CD4-positive, CD25-positive, alpha-beta regulatory T cell (primary cell): ENCODE data around the gene CELSR1. TPM values are rescaled to one million over a fixed set of nuclear protein-coding genes. Genes with fewer than 3 reads are reported as not detected.

Source experiments
- ATAC-seq, 2 donors: fragments of 150-1000 bp; cut with Tn5 transposase; one replicate each; pipeline ENCODE4 v1.10.0; 2021; ENCODE audit warnings: low read depth in 2 of 2, moderate number of reproducible peaks in 2 of 2, moderate library complexity in 1 of 2
- DNase-seq, 3 donors: peaks; one replicate each; pipeline versions ENCODE4 v3.0.0 to v3.0.0-alpha.2; 2012 to 2022; ENCODE audit warnings: mixed read lengths in 1 of 3
- H3K27ac ChIP-seq: one replicate; pipeline ENCODE4 v1.7.0; 2013; ENCODE audit warnings: mild to moderate bottlenecking, low read length; ENCODE audit not compliant: insufficient read depth, poor library complexity, severe bottlenecking
- H3K27me3 ChIP-seq: one replicate; pipeline ENCODE4 v1.7.0; 2013; ENCODE audit warnings: low read length; ENCODE audit not compliant: control insufficient read depth, insufficient read depth
- H3K36me3 ChIP-seq: one replicate; pipeline ENCODE4 v1.7.0; 2013; ENCODE audit warnings: mild to moderate bottlenecking, low read length, moderate library complexity; ENCODE audit not compliant: control insufficient read depth, insufficient read depth
- H3K4me1 ChIP-seq: 2 replicates; pipeline ENCODE4 v1.7.0; 2013; ENCODE audit warnings: mild to moderate bottlenecking, low read length; ENCODE audit not compliant: insufficient read depth, control insufficient read depth, poor library complexity, severe bottlenecking
- H3K4me3 ChIP-seq: one replicate; pipeline ENCODE4 v1.7.0; 2013; ENCODE audit warnings: low read depth, mild to moderate bottlenecking, low read length, moderate library complexity
- H3K9me3 ChIP-seq, 2 experiments: 1 replicate in 1 of 2; 2 replicates in 1 of 2; pipeline ENCODE4 v1.7.0; 2013; ENCODE audit warnings: low read length in 2 of 2, mild to moderate bottlenecking in 1 of 2, moderate library complexity in 1 of 2; ENCODE audit not compliant: control insufficient read depth in 2 of 2
- H3K27ac Mint-ChIP-seq, 3 donors: one replicate each; pipeline ENCODE4 v1.8.0; 2020 to 2022; ENCODE audit warnings: mild to moderate bottlenecking in 3 of 3, mixed read lengths in 3 of 3, moderate library complexity in 2 of 3
- H3K27me3 Mint-ChIP-seq: one replicate; pipeline ENCODE4 v1.8.0; 2022; ENCODE audit warnings: mild to moderate bottlenecking, mixed read lengths
- H3K36me3 Mint-ChIP-seq: one replicate; pipeline ENCODE4 v1.8.0; 2020; ENCODE audit warnings: mixed read lengths
- H3K4me1 Mint-ChIP-seq, 4 donors: one replicate each; pipeline ENCODE4 v1.8.0; 2020 to 2022; ENCODE audit warnings: mixed read lengths in 4 of 4, mild to moderate bottlenecking in 1 of 4
- H3K4me3 Mint-ChIP-seq, 4 donors: one replicate each; pipeline ENCODE4 v1.8.0; 2020 to 2022; ENCODE audit warnings: mild to moderate bottlenecking in 4 of 4, mixed read lengths in 4 of 4, moderate library complexity in 3 of 4
- H3K9me3 Mint-ChIP-seq, 7 donors: one replicate each; pipeline ENCODE4 v1.8.0; 2020 to 2022; ENCODE audit warnings: mixed read lengths in 7 of 7, mild to moderate bottlenecking in 3 of 7, moderate library complexity in 2 of 7
- polyA plus RNA-seq, 4 donors: library from polyadenylated mRNA; unstranded; fragments of 300-500 nt; fragmentation: Illumina TruSeq; gene quantifications; one replicate each; pipeline ENCODE4 v1.2.3, GENCODE V29; 2021
- total RNA-seq: library from RNA; stranded (reverse); gene quantifications from one replicate; pipeline ENCODE4 v1.2.3, GENCODE V29; 2022

CELSR1 gene
- total and polyA plus RNA-seq, 5 donors from 2014 or later, result 0.10 to 1.4 (median 0.45) TPM; not detected in 1

- Histone ChIP-seq H3K4me3 (no peak overlapping the region), H3K27me3 (no peaks in the 10 kb centered on the region), H3K9me3 (no peaks in the 10 kb centered on the region), H3K4me1 (peaks cover 4% of the 10 kb centered on the region), H3K36me3 (no peaks in the 10 kb centered on the region), H3K27ac (no peak overlapping the region)
- H3K36me3 Mint-ChIP-seq, result no peaks in the 10 kb centered on the region
- H3K4me3 Mint-ChIP-seq, result no peak overlapping the region
- DNase-seq (no peak), ATAC-seq (no peak)
- H3K27ac Mint-ChIP-seq, result no peak overlapping the region
- no peaks in the 10 kb centered on the region for H3K27me3 Mint-ChIP-seq
- peaks cover 0 to 6% (median 1%) of the 10 kb centered on the region in 4 donors for H3K4me1 Mint-ChIP-seq
- H3K9me3 Mint-ChIP-seq, result peaks cover 0 to 7% (median 0%) of the 10 kb centered on the region in 7 donors
Observed at GRCh38 chr22:46364341-46365165, 172.9 kb downstream of the CELSR1 start.

DNA sequence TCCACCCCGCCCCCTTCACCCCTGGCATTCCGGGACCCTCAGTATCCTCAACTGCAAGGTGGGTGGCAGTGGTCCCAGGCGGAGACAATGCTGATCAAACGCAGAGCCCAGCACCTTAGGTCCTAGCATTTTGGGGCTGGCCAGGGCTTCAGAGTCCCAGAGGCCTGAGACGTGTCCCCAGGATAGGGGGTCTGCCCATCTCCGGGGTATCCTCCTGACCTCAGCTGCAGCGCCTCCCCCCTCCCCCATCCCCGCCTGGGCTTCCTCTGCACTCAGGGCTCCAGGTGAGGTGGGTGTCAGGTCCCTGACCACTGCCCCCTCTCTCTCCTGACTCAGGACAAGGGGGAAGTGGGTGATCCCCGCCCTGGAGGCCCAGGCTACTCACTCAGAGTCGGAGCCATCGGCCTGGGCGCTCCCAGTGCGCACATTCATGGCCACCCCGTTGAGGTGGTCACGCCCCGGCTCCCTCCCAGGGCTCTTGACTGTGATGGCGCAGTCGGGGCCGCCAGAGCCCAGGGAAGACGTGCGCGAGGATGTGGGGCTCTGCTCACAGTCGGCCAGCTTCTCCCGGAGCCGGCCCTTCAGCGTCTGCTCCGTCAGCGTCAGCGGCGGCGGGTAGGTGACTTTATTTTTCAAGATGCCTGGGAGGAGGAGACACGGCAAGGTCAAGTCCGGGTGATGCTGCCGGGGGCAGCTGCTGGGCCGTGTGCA is 173.7 kb downstream of the CELSR1 start:
- H3K27ac Mint-ChIP-seq, result no peak overlapping the region

DNA sequence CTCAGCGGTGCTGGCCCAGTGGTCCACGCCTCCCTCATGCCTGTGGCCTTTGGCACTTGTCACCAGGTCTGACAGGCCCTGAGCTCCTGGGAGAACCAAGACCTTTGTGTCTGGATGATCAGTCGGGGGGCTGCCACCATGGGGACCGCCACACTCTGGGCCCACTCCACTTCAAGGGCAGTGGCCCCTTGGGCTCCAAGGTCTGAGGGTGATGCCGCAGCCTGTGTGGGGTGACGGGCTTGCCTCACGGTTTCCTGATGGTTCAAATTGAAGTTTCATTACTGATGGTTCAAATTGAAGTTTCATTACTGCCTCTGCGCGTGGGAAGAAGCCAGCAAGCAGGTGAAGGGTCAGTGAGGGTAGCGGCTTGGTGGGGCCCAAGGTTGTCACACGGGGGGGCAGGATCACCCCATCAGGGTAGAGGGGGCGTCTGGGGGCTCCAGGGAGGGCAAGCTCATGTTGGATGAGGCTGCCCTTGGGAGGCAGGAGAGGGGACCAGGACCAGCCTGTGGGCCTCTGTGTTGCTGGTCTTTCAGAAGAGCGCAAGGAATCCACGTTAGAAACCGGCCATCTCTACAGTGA is 174.4 kb downstream of the CELSR1 start:
- Histone ChIP-seq H3K27me3 (no peaks in the 10 kb centered on the region), H3K4me1 (peaks cover 4% of the 10 kb centered on the region), H3K36me3 (no peaks in the 10 kb centered on the region), H3K4me3 (no peak overlapping the region), H3K9me3 (no peaks in the 10 kb centered on the region), H3K27ac (no peak overlapping the region)
- Mint-ChIP-seq H3K4me1 (peaks cover 0 to 8% (median 1%) of the 10 kb centered on the region in 4 donors), H3K9me3 (peaks cover 0 to 7% (median 0%) of the 10 kb centered on the region in 7 donors), H3K4me3 (no peak overlapping the region), H3K36me3 (no peaks in the 10 kb centered on the region), H3K27ac (peak overlapping the region in 1 of 3 donors; percentile 84), H3K27me3 (no peaks in the 10 kb centered on the region)
- DNase-seq (no peak), ATAC-seq (no peak)

More for the DNA sequence above, 173.7 kb downstream of the CELSR1 start:
- peaks cover 0 to 7% (median 0%) of the 10 kb centered on the region in 7 donors for H3K9me3 Mint-ChIP-seq
- no peak overlapping the region for H3K4me3 Mint-ChIP-seq
- ATAC-seq (no peak), DNase-seq (no peak)
- H3K27me3 Mint-ChIP-seq, result no peaks in the 10 kb centered on the region
- Histone ChIP-seq H3K9me3 (no peaks in the 10 kb centered on the region), H3K4me1 (peaks cover 4% of the 10 kb centered on the region), H3K36me3 (no peaks in the 10 kb centered on the region), H3K27ac (no peak overlapping the region), H3K27me3 (no peaks in the 10 kb centered on the region), H3K4me3 (no peak overlapping the region)
- H3K36me3 Mint-ChIP-seq, result no peaks in the 10 kb centered on the region
- H3K4me1 Mint-ChIP-seq, result peaks cover 0 to 8% (median 1%) of the 10 kb centered on the region in 4 donors

DNA sequence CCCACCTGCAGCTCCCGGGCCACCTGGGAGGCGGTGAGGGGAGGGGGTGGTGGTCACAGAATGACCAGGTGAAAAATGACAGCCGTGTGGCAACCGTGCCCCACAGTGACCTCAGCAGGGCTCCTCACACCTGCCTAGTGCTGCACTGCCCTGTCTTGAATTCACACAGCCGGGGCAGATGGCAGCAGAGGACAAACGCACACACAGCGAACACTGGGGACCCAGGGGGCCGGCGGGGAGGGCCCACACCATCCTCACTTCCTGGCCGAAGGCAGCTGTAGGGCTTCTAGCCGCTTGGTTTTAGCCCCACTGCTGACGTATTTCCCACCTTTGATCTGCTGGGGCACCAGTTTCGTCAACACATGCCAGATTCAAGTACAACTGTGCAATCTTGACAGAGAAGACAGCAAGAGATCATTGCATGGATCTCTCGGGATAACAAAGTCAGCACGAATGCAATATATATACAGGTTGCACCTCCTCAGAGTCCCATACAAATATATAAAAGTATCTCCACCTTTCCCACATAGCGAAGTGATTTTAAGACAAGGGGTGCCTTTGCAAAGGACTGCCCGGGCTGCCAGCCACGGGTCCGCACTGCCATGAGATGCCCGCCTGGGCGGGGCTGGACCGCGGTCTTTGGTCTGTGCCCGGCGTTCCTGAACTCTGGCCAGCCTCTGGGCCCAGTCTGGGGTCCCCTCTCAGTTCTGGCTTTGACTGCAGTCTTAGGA is 175.1 kb downstream of the CELSR1 start:
- Mint-ChIP-seq H3K4me1 (peaks cover 0 to 5% (median 1%) of the 10 kb centered on the region in 4 donors), H3K27ac (no peak overlapping the region), H3K4me3 (no peak overlapping the region), H3K36me3 (no peaks in the 10 kb centered on the region), H3K27me3 (no peaks in the 10 kb centered on the region), H3K9me3 (peaks cover 0 to 7% (median 0%) of the 10 kb centered on the region in 7 donors)
- H3K36me3 ChIP-seq, result peaks cover 2% of the 10 kb centered on the region
- no peaks in the 10 kb centered on the region for H3K27me3 ChIP-seq
- no peak for DNase-seq
- no peak overlapping the region for H3K4me3 ChIP-seq
- ATAC-seq, result no peak
- H3K4me1 ChIP-seq, result peaks cover 1% of the 10 kb centered on the region
- H3K27ac ChIP-seq, result no peak overlapping the region
- no peaks in the 10 kb centered on the region for H3K9me3 ChIP-seq

- peaks cover 6% of the 10 kb centered on the region for H3K36me3 ChIP-seq
- no peaks in the 10 kb centered on the region for H3K27me3 ChIP-seq
- no peak overlapping the region for H3K27ac ChIP-seq
- H3K4me3 Mint-ChIP-seq, result no peak overlapping the region
- H3K36me3 Mint-ChIP-seq, result no peaks in the 10 kb centered on the region
- H3K27me3 Mint-ChIP-seq, result no peaks in the 10 kb centered on the region
- H3K4me3 ChIP-seq, result no peak overlapping the region
- no peaks in the 10 kb centered on the region for H3K4me1 ChIP-seq
- H3K27ac Mint-ChIP-seq, result no peak overlapping the region
- H3K4me1 Mint-ChIP-seq, result peaks cover 0 to 5% (median 1%) of the 10 kb centered on the region in 4 donors
- no peak for DNase-seq
- ATAC-seq, result no peak
- no peaks in the 10 kb centered on the region for H3K9me3 ChIP-seq
- H3K9me3 Mint-ChIP-seq, result peaks cover 0 to 7% (median 0%) of the 10 kb centered on the region in 7 donors
Observed at GRCh38 chr22:46361826-46362202, 175.6 kb downstream of the CELSR1 start.

GRCh38 chr22:46360891-46361290 is 176.5 kb downstream of the CELSR1 start:
- Mint-ChIP-seq H3K27me3 (no peaks in the 10 kb centered on the region), H3K27ac (no peak overlapping the region), H3K4me1 (peaks cover 0 to 5% (median 1%) of the 10 kb centered on the region in 4 donors), H3K9me3 (peaks cover 0 to 7% (median 0%) of the 10 kb centered on the region in 7 donors), H3K4me3 (no peak overlapping the region), H3K36me3 (no peaks in the 10 kb centered on the region)
- H3K27me3 ChIP-seq, result no peaks in the 10 kb centered on the region
- H3K4me1 ChIP-seq, result no peaks in the 10 kb centered on the region
- H3K4me3 ChIP-seq, result no peak overlapping the region
- ATAC-seq (no peak), DNase-seq (no peak)
- no peak overlapping the region for H3K27ac ChIP-seq
- peaks cover 12% of the 10 kb centered on the region for H3K36me3 ChIP-seq
- H3K9me3 ChIP-seq, result no peaks in the 10 kb centered on the region

GRCh38 chr22:46360097-46360496 is 177.3 kb downstream of the CELSR1 start:
- Mint-ChIP-seq H3K4me3 (peak overlapping the region in 1 of 4 donors; percentile 36), H3K27me3 (no peaks in the 10 kb centered on the region), H3K4me1 (peaks cover 0 to 8% (median 1%) of the 10 kb centered on the region in 4 donors), H3K9me3 (peaks cover 0 to 7% (median 0%) of the 10 kb centered on the region in 7 donors), H3K27ac (no peak overlapping the region), H3K36me3 (peaks cover 5% of the 10 kb centered on the region)
- H3K27me3 ChIP-seq, result no peaks in the 10 kb centered on the region
- no peak overlapping the region for H3K27ac ChIP-seq
- no peak overlapping the region for H3K4me3 ChIP-seq
- no peaks in the 10 kb centered on the region for H3K4me1 ChIP-seq
- ATAC-seq, result no peak
- no peaks in the 10 kb centered on the region for H3K9me3 ChIP-seq
- peaks cover 12% of the 10 kb centered on the region for H3K36me3 ChIP-seq
- DNase-seq, result no peak
